Kidney epithelial cell (primary cell): ENCODE data around the gene FOXO6. TPM values are rescaled to one million over a fixed set of nuclear protein-coding genes. Genes with fewer than 3 reads are reported as not detected.

Source experiments
- DNase-seq: peaks from one replicate; pipeline ENCODE4 v3.0.0-alpha.2; 2010; ENCODE audit warnings: low read depth
- H3K27me3 ChIP-seq: 2 replicates; pipeline ENCODE4 v1.6.0; 2011; ENCODE audit warnings: low read length; ENCODE audit not compliant: control insufficient read depth, insufficient read depth
- H3K36me3 ChIP-seq: 2 replicates; pipeline ENCODE4 v1.5.1; 2011; ENCODE audit warnings: low read length; ENCODE audit not compliant: control insufficient read depth, insufficient read depth
- H3K4me3 ChIP-seq: 2 replicates; pipeline ENCODE4 v1.5.1; 2011; ENCODE audit warnings: low read depth, mild to moderate bottlenecking, control low read depth, low read length
- CTCF ChIP-seq: IDR thresholded peaks from 2 replicates; pipeline ENCODE4 v1.5.1; 2011; ENCODE audit warnings: mild to moderate bottlenecking, moderate library complexity, low read length, control low read depth, inconsistent platforms; ENCODE audit not compliant: insufficient read depth, poor library complexity, severe bottlenecking
- total RNA-seq: library from RNA; depleted of rRNA; stranded (reverse); fragments of >200 nt; gene quantifications from 2 replicates; pipeline ENCODE4 v1.2.3, GENCODE V29; 2015

Gene FOXO6
- total RNA-seq, 1 donor from 2014 or later, result 0.67 TPM

GRCh38 chr1:41353744-41354143, 7.5 kb upstream of the FOXO6 start:
- no peaks in the 10 kb centered on the region for H3K36me3 ChIP-seq
- DNase-seq, result no peak
- H3K4me3 ChIP-seq, result no peak overlapping the region
- TF ChIP-seq CTCF, result no peak
- H3K27me3 ChIP-seq, result no peaks in the 10 kb centered on the region

GRCh38 chr1:41354956-41355355, 6.3 kb upstream of the FOXO6 start:
- no peak overlapping the region for H3K4me3 ChIP-seq
- no peak for TF ChIP-seq CTCF
- DNase-seq, result no peak
- H3K36me3 ChIP-seq, result no peaks in the 10 kb centered on the region
- no peaks in the 10 kb centered on the region for H3K27me3 ChIP-seq

- DNase-seq, result no peak
- no peak for TF ChIP-seq CTCF
Measured at GRCh38 chr1:41355356-41355755, 5.9 kb upstream of the FOXO6 start.

GRCh38 chr1:41355761-41356160, 5.5 kb upstream of the FOXO6 start:
- no peak for DNase-seq
- no peak for TF ChIP-seq CTCF

More at GRCh38 chr1:41355356-41355755, 5.9 kb upstream of the FOXO6 start:
- Histone ChIP-seq H3K4me3 (no peak overlapping the region), H3K36me3 (no peaks in the 10 kb centered on the region), H3K27me3 (no peaks in the 10 kb centered on the region)

GRCh38 chr1:41356752-41357151, 4.5 kb upstream of the FOXO6 start:
- Histone ChIP-seq H3K27me3 (no peaks in the 10 kb centered on the region), H3K4me3 (no peak overlapping the region), H3K36me3 (no peaks in the 10 kb centered on the region)
- no peak for TF ChIP-seq CTCF
- DNase-seq, result no peak

More at GRCh38 chr1:41355761-41356160, 5.5 kb upstream of the FOXO6 start:
- H3K36me3 ChIP-seq, result no peaks in the 10 kb centered on the region
- H3K4me3 ChIP-seq, result no peak overlapping the region
- H3K27me3 ChIP-seq, result no peaks in the 10 kb centered on the region

- TF ChIP-seq CTCF, result no peak
- no peak for DNase-seq
- no peaks in the 10 kb centered on the region for H3K36me3 ChIP-seq
- H3K4me3 ChIP-seq, result no peak overlapping the region
- peaks cover 6% of the 10 kb centered on the region for H3K27me3 ChIP-seq
Measured at GRCh38 chr1:41357451-41358101, 3.7 kb upstream of the FOXO6 start.
